Measurements from ENCODE around the gene CAMTA2.

The CAMTA2 gene

DNA sequence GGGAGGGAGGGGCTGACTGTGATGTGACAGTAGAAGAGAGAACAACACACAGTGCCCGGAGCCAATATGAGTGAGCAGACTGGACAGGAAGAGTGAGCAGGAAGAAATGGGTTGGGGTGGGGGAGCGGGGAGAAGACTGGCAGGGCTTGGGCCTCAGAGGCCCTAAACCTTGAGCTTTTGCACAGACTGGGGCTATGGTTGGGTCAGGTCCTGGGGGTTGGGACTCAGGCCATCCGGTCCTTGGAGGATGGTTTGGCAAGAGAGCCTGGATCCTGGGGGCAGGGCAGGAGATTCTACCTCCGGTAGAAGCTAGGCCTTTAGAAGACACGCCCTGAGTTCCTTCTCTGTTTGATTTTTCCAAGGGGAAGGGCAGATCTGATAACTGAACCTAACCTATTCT is 1.1 kb downstream of the CAMTA2 start:
- TF ChIP-seq, protein P1, sequence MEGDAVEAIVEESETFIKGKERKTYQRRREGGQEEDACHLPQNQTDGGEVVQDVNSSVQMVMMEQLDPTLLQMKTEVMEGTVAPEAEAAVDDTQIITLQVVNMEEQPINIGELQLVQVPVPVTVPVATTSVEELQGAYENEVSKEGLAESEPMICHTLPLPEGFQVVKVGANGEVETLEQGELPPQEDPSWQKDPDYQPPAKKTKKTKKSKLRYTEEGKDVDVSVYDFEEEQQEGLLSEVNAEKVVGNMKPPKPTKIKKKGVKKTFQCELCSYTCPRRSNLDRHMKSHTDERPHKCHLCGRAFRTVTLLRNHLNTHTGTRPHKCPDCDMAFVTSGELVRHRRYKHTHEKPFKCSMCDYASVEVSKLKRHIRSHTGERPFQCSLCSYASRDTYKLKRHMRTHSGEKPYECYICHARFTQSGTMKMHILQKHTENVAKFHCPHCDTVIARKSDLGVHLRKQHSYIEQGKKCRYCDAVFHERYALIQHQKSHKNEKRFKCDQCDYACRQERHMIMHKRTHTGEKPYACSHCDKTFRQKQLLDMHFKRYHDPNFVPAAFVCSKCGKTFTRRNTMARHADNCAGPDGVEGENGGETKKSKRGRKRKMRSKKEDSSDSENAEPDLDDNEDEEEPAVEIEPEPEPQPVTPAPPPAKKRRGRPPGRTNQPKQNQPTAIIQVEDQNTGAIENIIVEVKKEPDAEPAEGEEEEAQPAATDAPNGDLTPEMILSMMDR (IDR thresholded peaks at IDR 0.05; ENCODE audit: low read depth, low read length) = no peak
- no peak for DNase-seq (ENCODE audit: extremely low read depth, low read depth)

DNA sequence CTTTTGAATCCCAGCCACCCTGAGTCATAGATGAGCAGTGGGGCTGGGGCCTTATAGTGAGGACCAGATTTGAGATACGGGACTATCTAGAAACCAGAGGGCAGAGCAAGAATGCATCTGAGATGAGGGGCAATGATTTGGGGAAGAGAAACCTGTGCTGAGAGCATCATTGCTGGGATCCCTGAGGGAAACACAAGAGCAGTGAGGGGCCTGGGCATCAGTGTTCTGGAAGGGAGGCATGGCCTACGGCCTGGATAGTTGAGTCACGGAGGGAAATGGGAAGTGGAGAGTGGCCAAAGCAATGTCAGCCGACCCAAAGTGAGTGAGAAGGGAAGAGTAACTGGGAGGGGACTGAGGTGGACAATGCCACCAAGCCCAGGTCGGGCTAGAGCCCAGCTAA is 5.2 kb downstream of the CAMTA2 start:
- DNase-seq (ENCODE audit: extremely low read depth, low read depth) = no peak
- TF ChIP-seq, protein P1 (IDR thresholded peaks at IDR 0.05; ENCODE audit: low read depth, low read length) = no peak

DNA sequence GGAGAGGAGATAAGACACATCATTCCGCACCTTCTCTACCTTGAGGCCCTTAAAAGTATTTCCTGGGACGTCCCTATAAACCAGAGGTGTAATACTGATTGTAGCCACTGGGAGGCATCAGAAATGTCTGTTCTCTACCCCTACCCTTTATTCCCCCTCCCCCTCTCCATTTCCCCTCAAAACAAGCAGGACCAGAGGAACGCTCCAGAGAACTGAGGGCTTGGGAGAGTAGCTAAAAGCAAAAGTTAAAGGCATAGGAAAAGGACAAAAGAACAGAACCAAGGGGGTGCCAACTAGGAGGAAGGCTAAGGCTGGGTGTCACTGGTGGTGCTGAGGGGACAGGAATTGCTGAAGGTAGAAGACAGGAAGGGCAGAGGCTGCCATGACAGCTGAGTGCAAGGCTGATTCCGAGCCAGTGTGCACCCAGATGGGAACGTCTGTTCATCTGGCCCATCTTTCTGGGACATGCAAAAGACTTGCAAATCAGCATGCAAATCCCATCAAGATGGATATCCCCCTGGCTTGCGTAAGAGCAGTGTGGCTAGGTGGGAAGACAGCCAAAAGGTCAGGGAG is 6.7 kb downstream of the CAMTA2 start:
- TF ChIP-seq, protein P1 (IDR thresholded peaks at IDR 0.05; ENCODE audit: low read depth, low read length) = peak; percentile 62
- no peak for DNase-seq (ENCODE audit: extremely low read depth, low read depth)

DNA sequence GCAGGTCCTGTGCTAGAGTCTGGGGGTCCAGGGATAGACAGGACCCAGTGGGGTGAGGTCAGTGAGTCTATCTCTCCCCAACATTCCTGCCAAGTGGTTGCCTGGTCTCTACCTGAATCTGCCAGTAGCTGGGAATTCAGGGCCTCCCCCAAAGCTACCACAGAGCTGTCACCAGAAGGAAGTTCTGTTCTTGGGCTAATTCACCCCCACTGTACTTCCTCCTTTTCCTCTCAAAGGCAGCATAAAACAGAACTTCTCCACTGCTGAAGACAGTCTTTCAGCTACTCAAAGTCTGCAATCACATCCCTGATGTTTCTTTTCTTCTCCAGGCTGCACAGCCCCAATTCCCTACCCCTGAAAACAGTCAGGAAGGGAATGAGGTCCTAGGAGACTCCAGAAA is 8.7 kb downstream of the CAMTA2 start:
- no peak for DNase-seq (ENCODE audit: extremely low read depth, low read depth)
- TF ChIP-seq, protein P1 (IDR thresholded peaks at IDR 0.05; ENCODE audit: low read depth, low read length) = no peak

- TF ChIP-seq, protein P1 (IDR thresholded peaks at IDR 0.05; ENCODE audit: low read depth, low read length) = no peak
- no peak for DNase-seq (ENCODE audit: extremely low read depth, low read depth)
Measured at GRCh38 chr17:4974115-4974670, 13.3 kb downstream of the CAMTA2 start.

- DNase-seq (ENCODE audit: extremely low read depth, low read depth) = no peak
Measured at GRCh38 chr17:4973256-4974114, 14.0 kb downstream of the CAMTA2 start.

More at GRCh38 chr17:4973256-4974114, 14.0 kb downstream of the CAMTA2 start:
- TF ChIP-seq, protein P1 (IDR thresholded peaks at IDR 0.05; ENCODE audit: low read depth, low read length) = no peak

All from AG09319 (cell line).